CD8-positive, alpha-beta memory T cell (primary cell): ENCODE results near the gene ARMH4. TPM values are rescaled to one million over a fixed set of nuclear protein-coding genes. Genes with fewer than 3 reads are reported as not detected.

Experiments used
- CTCF ChIA-PET: fragments of 350-600 bp; sonication (Branson Sonifier 250); formaldehyde crosslinking; loops from one replicate; lab custom pipeline; 2021; ENCODE audit warnings: antibody characterized with exemption; lab: Charles Lee
- POLR2A ChIA-PET: fragments of 350-600 bp; sonication (Branson Sonifier 250); formaldehyde crosslinking; loops from one replicate; lab custom pipeline; 2021; ENCODE audit warnings: antibody characterized with exemption; lab: Charles Lee
- DNase-seq, 5 donors: peaks; one replicate each; pipeline versions ENCODE4 v3.0.0 to v3.0.0-alpha.2; 2020 to 2022; ENCODE audit warnings: mixed read lengths in 1 of 5
- H3K27ac ChIP-seq: one replicate; pipeline ENCODE4 v1.7.0; 2013; ENCODE audit warnings: low read depth, mild to moderate bottlenecking, low read length, moderate library complexity
- H3K27me3 ChIP-seq: 2 replicates; pipeline ENCODE4 v1.7.0; 2013; ENCODE audit warnings: low read length, mild to moderate bottlenecking; ENCODE audit not compliant: insufficient read depth, poor library complexity, severe bottlenecking
- H3K36me3 ChIP-seq: 2 replicates; pipeline ENCODE4 v1.7.0; 2013; ENCODE audit warnings: mild to moderate bottlenecking, low read length, moderate library complexity; ENCODE audit not compliant: insufficient read depth
- H3K4me1 ChIP-seq: 2 replicates; pipeline ENCODE4 v1.7.0; 2013; ENCODE audit warnings: mild to moderate bottlenecking, low read length, moderate library complexity; ENCODE audit not compliant: insufficient read depth
- H3K4me3 ChIP-seq: 2 replicates; pipeline ENCODE4 v1.7.0; 2013; ENCODE audit warnings: mild to moderate bottlenecking, low read length
- H3K9me3 ChIP-seq: 2 replicates; pipeline ENCODE4 v1.7.0; 2013; ENCODE audit warnings: mild to moderate bottlenecking, low read length
- H3K27ac Mint-ChIP-seq, 8 donors: one replicate each; pipeline ENCODE4 v1.8.0; 2020 to 2021; ENCODE audit warnings: mixed read lengths in 8 of 8, mild to moderate bottlenecking in 6 of 8, inconsistent platforms in 3 of 8, moderate library complexity in 3 of 8
- H3K27me3 Mint-ChIP-seq, 2 donors: one replicate each; pipeline ENCODE4 v1.8.0; 2020 to 2021; ENCODE audit warnings: mixed read lengths in 2 of 2, mild to moderate bottlenecking in 1 of 2, moderate library complexity in 1 of 2
- H3K36me3 Mint-ChIP-seq, 3 donors: one replicate each; pipeline ENCODE4 v1.8.0; 2020 to 2021; ENCODE audit warnings: mixed read lengths in 3 of 3, inconsistent platforms in 1 of 3, mild to moderate bottlenecking in 1 of 3
- H3K4me1 Mint-ChIP-seq, 3 donors: one replicate each; pipeline ENCODE4 v1.8.0; 2020 to 2021; ENCODE audit warnings: mixed read lengths in 3 of 3, inconsistent platforms in 1 of 3, mild to moderate bottlenecking in 1 of 3
- H3K4me3 Mint-ChIP-seq, 7 donors: one replicate each; pipeline ENCODE4 v1.8.0; 2020 to 2021; ENCODE audit warnings: mixed read lengths in 7 of 7, mild to moderate bottlenecking in 6 of 7, moderate library complexity in 4 of 7, inconsistent platforms in 2 of 7
- H3K9me3 Mint-ChIP-seq, 5 donors: one replicate each; pipeline ENCODE4 v1.8.0; 2020 to 2022; ENCODE audit warnings: mixed read lengths in 5 of 5, mild to moderate bottlenecking in 3 of 5, moderate library complexity in 2 of 5, inconsistent platforms in 1 of 5
- polyA plus RNA-seq: library from polyadenylated mRNA; unstranded; fragments of 300-500 nt; fragmentation: Illumina TruSeq; gene quantifications from one replicate; pipeline ENCODE4 v1.2.3, GENCODE V29; 2021
- total RNA-seq, 2 experiments: library from RNA; stranded (reverse); gene quantifications; one replicate each; pipeline ENCODE4 v1.2.3, GENCODE V29; 2021

The ARMH4 gene
- total RNA-seq = not detected
- 1.2 TPM for polyA plus RNA-seq

GRCh38 chr14:58152014-58152857 is at the start of gene ARMH4:
ARMH4 (minus strand) TSS chr14:58152213; CDS start chr14:58139358, 12,855 bp downstream.
- Mint-ChIP-seq H3K4me3 (peak within 1 kb of the TSS; percentile 76 to 90 (median 81)), H3K27me3 (peaks cover 16 to 60% of the 10 kb centered on the region in 2 donors), H3K9me3 (no peaks in the 10 kb centered on the region), H3K4me1 (peaks cover 12 to 17% (median 16%) of the 10 kb centered on the region in 3 donors), H3K36me3 (no peaks in the 10 kb centered on the region), H3K27ac (peak within 1 kb of the TSS in 1 of 8 donors; percentile 40)
- ChIA-PET POLR2A (interaction anchor here (0.6 kb wide), 1 partner anchor 249 kb away, joined by 3 read pairs; no protein-coding TSS in a partner anchor), CTCF (interaction anchor here (0.7 kb wide), 1 partner anchor 9 kb away, joined by 3 read pairs; no protein-coding TSS in a partner anchor)
- Histone ChIP-seq H3K36me3 (no peaks in the 10 kb centered on the region), H3K27me3 (peaks cover 8% of the 10 kb centered on the region), H3K4me1 (peaks cover 4% of the 10 kb centered on the region), H3K4me3 (peak within 1 kb of the TSS; percentile 62), H3K27ac (no peak within 1 kb of the TSS), H3K9me3 (no peaks in the 10 kb centered on the region)
- peak; percentile 32 to 80 (median 56) for DNase-seq

- ChIA-PET POLR2A (interaction anchor here (1.6 to 2.6 kb wide), 3 partner anchors 44 to 227 kb away, joined by 7 to 22 read pairs (median 16); partner anchors contain the start of genes ARID4A, KIAA0586, PSMA3 and TIMM9), CTCF (interaction anchor here (0.9 to 1.2 kb wide), 2 partner anchors 46 to 194 kb away, joined by 3 read pairs; partner anchors contain the start of gene TOMM20L)
- peak in 1 of 5 donors; percentile 5 for DNase-seq
- peak overlapping the region; percentile 90 to 98 (median 93) for H3K4me3 Mint-ChIP-seq
- no peaks in the 10 kb centered on the region for H3K27me3 ChIP-seq
- H3K9me3 Mint-ChIP-seq = no peaks in the 10 kb centered on the region
- H3K36me3 Mint-ChIP-seq = peaks cover 0 to 33% (median 0%) of the 10 kb centered on the region in 3 donors
- H3K27ac ChIP-seq = peak overlapping the region; percentile 92
- H3K36me3 ChIP-seq = no peaks in the 10 kb centered on the region
- peaks cover 47 to 57% (median 57%) of the 10 kb centered on the region in 3 donors for H3K4me1 Mint-ChIP-seq
- peak overlapping the region; percentile 72 for H3K4me3 ChIP-seq
- peak overlapping the region; percentile 90 to 99 (median 96) for H3K27ac Mint-ChIP-seq
- no peaks in the 10 kb centered on the region for H3K27me3 Mint-ChIP-seq
- H3K4me1 ChIP-seq = peaks cover 29% of the 10 kb centered on the region
- H3K9me3 ChIP-seq = no peaks in the 10 kb centered on the region
These were observed 48.8 kb upstream of the ARMH4 start for GRCh38 chr14:58200846-58201245.

- Mint-ChIP-seq H3K4me3 (peak overlapping the region; percentile 90 to 98 (median 93)), H3K4me1 (peaks cover 47 to 57% (median 53%) of the 10 kb centered on the region in 3 donors), H3K9me3 (no peaks in the 10 kb centered on the region), H3K27me3 (no peaks in the 10 kb centered on the region), H3K36me3 (peaks cover 0 to 31% (median 0%) of the 10 kb centered on the region in 3 donors), H3K27ac (peak overlapping the region; percentile 90 to 99 (median 96))
- DNase-seq = no peak
- POLR2A ChIA-PET = interaction anchor here (1.6 to 2.6 kb wide), 3 partner anchors 44 to 227 kb away, joined by 7 to 22 read pairs (median 16); partner anchors contain the start of genes ARID4A, KIAA0586, PSMA3 and TIMM9
- Histone ChIP-seq H3K4me3 (peak overlapping the region; percentile 72), H3K36me3 (no peaks in the 10 kb centered on the region), H3K27me3 (no peaks in the 10 kb centered on the region), H3K9me3 (no peaks in the 10 kb centered on the region), H3K27ac (peak overlapping the region; percentile 92), H3K4me1 (peaks cover 29% of the 10 kb centered on the region)
- CTCF ChIA-PET = interaction anchor here (0.8 to 1.2 kb wide), 3 partner anchors 39 to 195 kb away, joined by 3 read pairs; partner anchors contain the start of gene TOMM20L
These were observed 48.4 kb upstream of the ARMH4 start for GRCh38 chr14:58200480-58200841.

GRCh38 chr14:58199726-58200479 is 47.9 kb upstream of the ARMH4 start, which contains the start of gene ACTR10:
ACTR10 (plus strand) TSS chr14:58200149; CDS start chr14:58200218, 69 bp downstream.
- Mint-ChIP-seq H3K4me1 (peaks cover 47 to 57% (median 52%) of the 10 kb centered on the region in 3 donors), H3K36me3 (peaks cover 0 to 27% (median 0%) of the 10 kb centered on the region in 3 donors), H3K9me3 (no peaks in the 10 kb centered on the region), H3K27me3 (no peaks in the 10 kb centered on the region), H3K4me3 (peak within 1 kb of the TSS; percentile 90 to 98 (median 94)), H3K27ac (peak within 1 kb of the TSS; percentile 93 to 99 (median 96))
- no peaks in the 10 kb centered on the region for H3K36me3 ChIP-seq
- no peaks in the 10 kb centered on the region for H3K9me3 ChIP-seq
- H3K4me1 ChIP-seq = peaks cover 29% of the 10 kb centered on the region
- no peaks in the 10 kb centered on the region for H3K27me3 ChIP-seq
- peak within 1 kb of the TSS; percentile 92 for H3K27ac ChIP-seq
- ChIA-PET POLR2A (interaction anchor here (1.2 to 2.6 kb wide), 4 partner anchors 40 to 228 kb away, joined by 3 to 22 read pairs (median 12); partner anchors contain the start of genes ARID4A, KIAA0586, PSMA3 and TIMM9), CTCF (interaction anchor here (0.8 to 1.2 kb wide), 5 partner anchors 40 to 228 kb away, joined by 3 read pairs; partner anchors contain the start of genes KIAA0586 and TOMM20L)
- H3K4me3 ChIP-seq = peak within 1 kb of the TSS; percentile 72
- DNase-seq = peak; percentile 77 to 91 (median 83)

- H3K27ac Mint-ChIP-seq = peak overlapping the region; percentile 79 to 99 (median 96)
- Histone ChIP-seq H3K27ac (no peak overlapping the region), H3K4me1 (peaks cover 29% of the 10 kb centered on the region), H3K9me3 (no peaks in the 10 kb centered on the region), H3K4me3 (no peak overlapping the region), H3K27me3 (no peaks in the 10 kb centered on the region), H3K36me3 (no peaks in the 10 kb centered on the region)
- H3K9me3 Mint-ChIP-seq = no peaks in the 10 kb centered on the region
- ChIA-PET CTCF (no interaction called here), POLR2A (interaction anchor here (0.6 to 2.6 kb wide), 4 partner anchors 64 to 230 kb away, joined by 4 to 22 read pairs (median 10); partner anchors contain the start of genes ARID4A, KIAA0586 and TIMM9)
- peaks cover 42 to 48% (median 44%) of the 10 kb centered on the region in 3 donors for H3K4me1 Mint-ChIP-seq
- H3K4me3 Mint-ChIP-seq = peak overlapping the region; percentile 62 to 97 (median 94)
- peaks cover 0 to 15% (median 0%) of the 10 kb centered on the region in 3 donors for H3K36me3 Mint-ChIP-seq
- no peaks in the 10 kb centered on the region for H3K27me3 Mint-ChIP-seq
- peak in 3 of 5 donors; percentile 2 to 60 (median 49) for DNase-seq
These were observed 46.1 kb upstream of the ARMH4 start for GRCh38 chr14:58198086-58198485.

- H3K4me3 ChIP-seq = no peak overlapping the region
- no peaks in the 10 kb centered on the region for H3K9me3 Mint-ChIP-seq
- H3K27me3 Mint-ChIP-seq = no peaks in the 10 kb centered on the region
- H3K27ac Mint-ChIP-seq = peak overlapping the region in 3 of 8 donors; percentile 2 to 82 (median 18)
- H3K4me1 Mint-ChIP-seq = peaks cover 33 to 38% (median 34%) of the 10 kb centered on the region in 3 donors
- H3K36me3 Mint-ChIP-seq = peaks cover 0 to 10% (median 0%) of the 10 kb centered on the region in 3 donors
- POLR2A ChIA-PET = no interaction called here
- no peak overlapping the region for H3K27ac ChIP-seq
- DNase-seq = no peak
- H3K4me3 Mint-ChIP-seq = peak overlapping the region in 1 of 7 donors; percentile 53
- peaks cover 22% of the 10 kb centered on the region for H3K4me1 ChIP-seq
- CTCF ChIA-PET = no interaction called here
- H3K9me3 ChIP-seq = no peaks in the 10 kb centered on the region
- H3K36me3 ChIP-seq = no peaks in the 10 kb centered on the region
- H3K27me3 ChIP-seq = no peaks in the 10 kb centered on the region
These were observed 44.2 kb upstream of the ARMH4 start for GRCh38 chr14:58196198-58196597.

- H3K27ac ChIP-seq = no peak overlapping the region
- H3K4me1 ChIP-seq = peaks cover 7% of the 10 kb centered on the region
- ChIA-PET POLR2A (no interaction called here), CTCF (no interaction called here)
- no peaks in the 10 kb centered on the region for H3K9me3 ChIP-seq
- DNase-seq = no peak
- H3K4me3 ChIP-seq = no peak overlapping the region
- H3K4me3 Mint-ChIP-seq = no peak overlapping the region
- H3K27me3 Mint-ChIP-seq = no peaks in the 10 kb centered on the region
- H3K27me3 ChIP-seq = no peaks in the 10 kb centered on the region
- no peaks in the 10 kb centered on the region for H3K36me3 Mint-ChIP-seq
- H3K27ac Mint-ChIP-seq = no peak overlapping the region
- H3K4me1 Mint-ChIP-seq = peaks cover 13 to 18% (median 16%) of the 10 kb centered on the region in 3 donors
- no peaks in the 10 kb centered on the region for H3K9me3 Mint-ChIP-seq
- H3K36me3 ChIP-seq = no peaks in the 10 kb centered on the region
These were observed 41.5 kb upstream of the ARMH4 start for GRCh38 chr14:58193542-58193941.
